NCI-H2196 treated with DMSO at 0.1 percent for 48 hours (cell line): Measurements from ENCODE around the gene FGFBP2.

Experiments
- DNase-seq: peaks from one replicate; lab custom pipeline; 2025; ENCODE audit not compliant: unreplicated experiment; lab: John Stamatoyannopoulos, UW

The FGFBP2 gene, protein sequence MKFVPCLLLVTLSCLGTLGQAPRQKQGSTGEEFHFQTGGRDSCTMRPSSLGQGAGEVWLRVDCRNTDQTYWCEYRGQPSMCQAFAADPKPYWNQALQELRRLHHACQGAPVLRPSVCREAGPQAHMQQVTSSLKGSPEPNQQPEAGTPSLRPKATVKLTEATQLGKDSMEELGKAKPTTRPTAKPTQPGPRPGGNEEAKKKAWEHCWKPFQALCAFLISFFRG

DNA sequence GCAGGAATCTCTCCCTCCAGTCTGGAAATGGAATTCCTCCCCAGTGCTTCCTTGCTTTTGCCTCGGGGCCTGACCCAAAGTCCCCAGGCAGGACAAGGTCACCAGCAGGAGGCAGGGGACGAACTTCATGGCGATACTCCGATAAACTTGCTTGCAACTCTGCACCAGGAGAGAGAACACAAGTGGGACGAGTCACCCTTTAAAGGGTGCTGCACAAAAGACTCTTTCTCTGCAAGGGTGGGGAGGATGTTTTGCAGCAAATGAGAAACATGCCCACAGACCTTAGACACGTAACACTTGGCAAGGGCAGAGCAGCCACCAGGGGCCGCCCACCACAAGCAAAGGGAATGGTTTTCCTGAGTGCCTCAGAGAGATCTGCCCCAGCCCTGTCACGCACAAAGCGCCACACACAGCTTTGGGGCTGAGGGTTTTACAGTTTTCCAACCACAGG is at the start of gene FGFBP2:
Gene FGFBP2, minus strand, starts transcription at position 175 of the 451 bp plus-strand sequence. Its CDS starts 46 bp downstream, at position 129.
- no peak for DNase-seq

DNA sequence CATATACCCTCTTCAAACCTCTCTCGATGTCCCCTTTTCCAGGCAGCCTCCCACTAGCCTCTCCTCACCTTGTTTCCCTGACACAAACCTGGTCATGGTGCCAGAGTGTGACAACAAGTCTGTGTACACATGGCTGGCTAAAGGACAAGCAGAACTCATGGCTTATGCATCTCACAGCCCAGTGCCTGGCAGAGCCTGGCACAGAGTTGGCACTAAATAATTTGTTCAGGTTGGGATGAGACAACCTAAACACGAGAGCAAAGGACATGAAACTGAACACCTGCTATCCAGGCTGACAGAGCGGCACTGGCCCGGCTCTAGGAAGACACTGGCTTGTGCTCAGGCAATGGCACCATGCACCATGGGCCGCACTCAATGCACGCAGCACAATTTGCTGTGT is 48.2 kb upstream of the FGFBP2 start:
- DNase-seq = no peak

DNA sequence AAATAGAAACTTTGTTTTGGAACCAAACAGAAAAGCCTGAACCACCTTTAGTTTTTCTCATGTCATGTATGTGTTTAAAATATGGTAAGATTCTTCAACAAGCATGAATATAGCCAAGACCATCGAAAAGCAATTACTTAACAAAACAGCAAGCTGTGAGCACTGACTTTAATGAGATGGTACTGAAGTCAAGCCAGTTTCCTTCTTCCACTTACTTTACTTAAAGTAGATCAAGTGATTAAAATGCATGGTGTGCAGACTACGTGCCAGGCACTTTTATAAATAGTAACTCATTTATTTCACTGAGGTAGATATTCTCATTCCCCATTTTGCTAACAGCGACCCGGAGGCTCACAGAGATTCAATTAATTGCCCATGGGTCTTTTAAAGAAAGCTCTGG is 46.2 kb upstream of the FGFBP2 start:
- DNase-seq = no peak

DNA sequence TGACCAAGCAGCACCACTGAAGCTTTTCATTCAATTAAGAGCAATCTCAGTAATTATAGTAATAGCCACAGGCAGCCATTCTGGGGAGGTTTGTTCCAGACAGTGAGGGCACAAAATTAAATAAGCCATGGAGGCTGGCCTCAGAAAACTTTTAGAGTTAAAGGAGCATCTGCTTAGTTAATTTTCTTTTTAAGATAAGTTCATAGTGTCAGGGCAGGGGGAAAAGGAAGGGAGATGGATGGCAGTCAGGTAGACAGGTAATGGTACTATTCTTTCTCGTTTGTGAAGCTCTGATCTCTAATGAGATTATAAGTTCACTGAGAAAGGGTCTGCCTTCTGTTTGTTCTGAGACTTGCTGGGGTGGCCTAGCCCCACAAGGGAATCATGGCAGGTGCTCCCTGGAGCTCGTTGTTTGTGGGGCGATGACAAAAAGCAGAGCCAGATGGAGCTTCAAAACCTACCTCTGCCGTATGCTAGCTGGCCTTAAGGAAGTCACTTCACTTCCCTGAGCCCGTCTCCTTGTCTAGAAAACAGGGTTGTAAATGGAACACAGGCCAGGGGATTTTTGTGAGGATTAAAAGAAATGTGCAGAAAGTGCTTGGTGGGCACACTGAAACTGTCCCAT is 44.6 kb upstream of the FGFBP2 start:
- DNase-seq = no peak

DNA sequence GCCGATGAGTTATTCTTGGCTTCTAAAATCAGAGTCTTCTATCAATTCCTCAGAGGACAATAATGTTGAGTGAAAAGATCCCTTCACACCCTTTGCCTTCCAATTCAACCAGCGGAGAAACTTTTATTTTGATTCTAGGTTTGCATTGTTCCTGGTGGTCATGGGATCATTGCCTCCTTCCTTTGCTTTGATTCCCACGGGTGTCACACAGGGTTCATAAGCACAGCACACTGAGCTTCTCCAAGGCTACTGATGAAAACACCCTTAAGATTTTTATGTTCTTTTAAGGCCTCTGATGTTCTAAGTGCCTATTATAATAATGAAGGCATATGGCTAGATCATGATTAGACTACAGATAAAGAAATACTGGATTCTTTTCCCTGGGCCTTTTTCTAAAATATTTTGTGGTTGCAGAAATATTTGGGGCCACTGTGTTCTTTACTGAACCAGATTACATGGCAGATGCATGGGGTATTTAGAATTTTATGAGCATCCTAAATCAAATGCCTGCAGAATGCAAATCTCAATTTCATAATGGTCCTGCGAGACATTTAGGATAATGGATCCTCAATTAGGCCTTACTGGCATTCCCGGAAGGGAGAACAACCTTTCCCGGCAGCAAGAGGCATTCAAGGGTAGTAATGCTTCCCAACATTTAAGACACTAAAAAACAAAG is 43.9 kb upstream of the FGFBP2 start:
- DNase-seq = no peak

DNA sequence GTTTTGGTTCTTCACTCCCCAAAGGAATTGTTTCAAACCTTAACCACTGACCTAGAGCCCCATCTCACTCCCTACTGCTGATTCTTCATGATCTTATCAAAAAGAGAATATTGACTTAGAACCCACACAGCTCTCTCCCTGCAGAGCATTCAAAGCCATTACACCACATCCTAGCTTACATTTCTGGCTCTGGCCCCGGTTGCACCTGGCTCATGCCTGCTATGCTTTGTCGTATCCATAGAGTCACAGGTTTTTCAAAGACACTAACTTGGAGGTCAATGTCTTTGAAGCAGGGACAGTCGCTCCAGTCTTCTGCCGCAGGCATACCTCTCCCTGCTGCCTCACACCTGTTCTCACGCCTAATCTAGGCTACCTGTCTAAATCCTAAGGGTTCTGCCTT is 42.7 kb upstream of the FGFBP2 start:
- no peak for DNase-seq

DNA sequence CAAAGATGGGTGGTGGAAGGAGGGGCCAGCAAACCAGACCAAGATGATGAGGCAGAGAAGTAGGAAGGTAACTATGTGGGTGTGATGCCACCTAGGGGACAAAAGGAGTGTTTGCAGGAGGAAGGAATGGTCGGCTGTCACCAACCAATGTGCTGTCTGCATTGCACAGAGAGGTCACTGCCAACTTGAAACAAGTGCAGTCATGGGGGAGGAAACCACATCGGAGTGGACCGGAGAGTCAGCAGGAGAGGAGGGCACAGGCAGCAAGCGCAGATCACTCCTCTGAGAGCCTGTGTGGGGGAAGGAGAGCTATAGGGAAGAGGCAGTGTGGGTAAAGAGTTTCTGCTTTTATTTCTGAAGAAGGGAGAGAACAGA is 38.5 kb upstream of the FGFBP2 start:
- peak; percentile 62 for DNase-seq

DNA sequence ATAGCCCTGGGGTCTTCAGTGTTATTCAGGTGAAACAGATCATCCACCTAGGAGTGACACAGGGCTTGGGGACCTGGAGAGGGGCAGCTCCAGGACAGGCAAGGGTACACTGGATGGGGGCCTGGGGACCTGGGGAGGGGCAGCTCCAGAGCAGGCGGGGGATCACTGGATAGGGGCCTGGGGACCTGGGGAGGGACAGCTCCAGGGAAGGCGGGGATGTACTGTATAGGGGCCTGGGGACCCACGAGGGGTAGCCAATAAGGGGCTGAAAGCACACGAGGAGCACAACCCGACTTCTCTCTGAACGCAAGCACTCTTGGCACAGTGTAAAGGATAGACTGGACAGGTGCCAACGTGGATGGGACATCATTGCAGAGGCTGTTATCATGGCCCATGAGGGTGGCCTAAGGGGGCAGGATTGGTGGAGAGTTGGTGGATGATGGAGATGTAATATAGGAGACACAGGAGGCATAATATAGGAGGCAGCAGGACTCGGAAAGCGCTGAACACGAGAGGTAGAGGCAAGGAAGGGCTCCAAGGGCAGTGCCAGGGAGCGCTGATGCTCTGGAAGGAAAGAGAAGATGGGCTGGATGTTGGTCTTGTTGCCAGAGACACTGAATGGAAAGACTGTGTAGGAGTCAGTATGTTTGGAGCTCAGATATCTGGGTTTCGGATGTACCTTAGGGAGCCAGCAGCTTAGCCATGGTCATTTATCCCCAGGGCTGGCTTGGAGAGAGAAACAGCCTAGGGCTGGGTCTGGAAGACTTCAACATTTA is 37.9 kb upstream of the FGFBP2 start:
- DNase-seq = no peak

DNA sequence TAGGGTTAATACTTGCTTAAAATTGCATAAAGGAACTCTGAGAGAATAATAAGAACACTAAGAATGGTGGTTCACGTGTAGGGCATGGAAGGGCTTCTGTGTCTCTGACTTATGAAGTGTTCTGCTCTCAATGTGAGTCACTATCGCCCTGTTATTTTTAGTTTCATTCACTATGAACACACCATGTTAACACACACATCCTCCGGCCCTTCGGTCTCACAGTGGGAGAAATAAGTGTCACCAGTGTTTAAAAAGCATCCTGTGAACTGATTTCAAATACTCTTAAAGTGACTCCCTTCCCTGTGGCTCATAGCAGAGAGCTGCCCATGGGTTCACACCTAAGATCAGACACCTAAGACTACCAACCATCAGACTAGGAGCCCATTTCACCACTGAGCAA is 33.8 kb upstream of the FGFBP2 start:
- no peak for DNase-seq

DNA sequence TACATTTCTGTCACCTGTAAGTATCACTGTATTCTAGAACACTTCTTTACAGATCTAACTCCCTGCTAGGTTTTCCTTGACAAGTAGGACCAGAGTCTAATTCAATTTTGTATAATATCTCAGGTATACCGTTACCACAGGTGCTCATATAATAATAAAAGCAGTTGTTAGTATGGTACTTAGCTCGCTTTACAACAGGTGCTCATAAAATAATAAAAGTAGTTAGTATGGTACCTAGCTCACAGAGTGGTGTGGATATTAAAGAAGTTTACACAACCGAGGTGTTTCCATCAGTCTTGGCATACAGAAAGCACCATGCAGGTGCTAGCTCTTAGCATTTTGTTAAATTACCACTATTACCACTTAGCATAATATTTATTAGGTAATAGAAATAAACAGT is 32.9 kb upstream of the FGFBP2 start:
- no peak for DNase-seq

DNA sequence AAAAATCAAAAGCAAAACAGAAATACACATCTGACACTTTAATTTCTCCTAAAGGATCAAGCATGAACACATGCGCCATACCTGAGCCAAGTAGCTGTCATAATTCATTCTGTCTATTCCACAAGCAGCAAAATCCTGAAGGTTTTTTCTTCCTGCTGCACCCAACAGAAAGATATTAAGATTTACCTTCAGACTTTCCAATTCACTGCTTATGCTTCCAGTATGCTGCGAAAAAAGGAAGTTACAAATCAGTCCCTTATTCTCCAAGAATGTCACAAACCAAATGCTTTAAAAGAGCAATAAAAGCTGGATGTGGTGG is 29.2 kb upstream of the FGFBP2 start:
- DNase-seq = no peak

DNA sequence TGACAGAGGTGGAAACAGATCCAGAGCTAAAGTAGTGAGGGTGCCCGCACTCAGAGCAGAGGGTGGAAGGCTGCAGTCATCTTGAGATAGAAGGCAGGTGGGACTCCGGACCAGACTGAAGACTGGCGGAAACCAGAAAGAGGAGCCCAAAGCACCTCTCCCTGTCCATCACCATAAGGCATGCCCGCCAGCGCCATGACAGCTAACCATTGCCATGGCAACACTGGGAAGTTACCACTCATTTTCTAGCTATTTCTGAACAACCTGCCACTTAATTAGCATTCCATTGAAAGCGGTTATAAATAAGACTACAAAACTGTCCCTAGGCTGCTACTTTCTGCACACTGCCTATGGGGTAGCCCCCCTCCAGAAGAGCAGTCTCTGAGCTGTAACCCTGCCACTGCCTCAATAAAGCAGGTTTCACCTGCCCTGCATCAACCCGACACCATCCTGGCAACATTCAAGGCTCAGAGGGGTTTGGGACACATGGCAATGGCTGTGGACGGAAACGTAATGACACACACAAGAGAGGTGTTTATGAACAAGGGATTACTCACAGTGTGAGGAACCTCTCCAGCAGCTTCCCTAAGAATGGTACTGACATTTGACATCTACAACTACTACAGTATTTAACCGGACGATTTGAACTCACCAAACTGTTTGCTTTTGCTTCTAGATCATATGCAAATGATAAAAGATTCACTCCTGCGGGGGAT is 27.8 kb upstream of the FGFBP2 start:
- no peak for DNase-seq

DNA sequence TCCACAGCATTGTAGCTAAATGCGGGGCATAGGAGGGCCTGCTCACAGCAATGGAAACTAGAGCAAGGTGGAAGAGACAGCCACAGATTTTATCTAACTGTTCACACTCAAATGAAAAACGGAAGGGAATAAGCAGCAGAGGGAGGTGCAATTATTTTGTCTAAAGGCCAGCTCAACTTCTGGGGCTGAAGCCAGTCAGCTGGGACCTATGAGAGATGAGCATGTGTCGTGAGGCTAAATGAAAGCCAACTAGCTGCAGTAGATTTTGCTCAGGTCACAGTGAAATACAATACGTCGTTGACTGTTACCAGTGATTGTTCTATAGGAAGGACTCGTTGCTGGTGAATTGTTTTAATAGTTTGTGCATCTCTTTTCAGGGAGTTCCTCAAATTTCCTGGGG is 26.4 kb upstream of the FGFBP2 start:
- DNase-seq = no peak

DNA sequence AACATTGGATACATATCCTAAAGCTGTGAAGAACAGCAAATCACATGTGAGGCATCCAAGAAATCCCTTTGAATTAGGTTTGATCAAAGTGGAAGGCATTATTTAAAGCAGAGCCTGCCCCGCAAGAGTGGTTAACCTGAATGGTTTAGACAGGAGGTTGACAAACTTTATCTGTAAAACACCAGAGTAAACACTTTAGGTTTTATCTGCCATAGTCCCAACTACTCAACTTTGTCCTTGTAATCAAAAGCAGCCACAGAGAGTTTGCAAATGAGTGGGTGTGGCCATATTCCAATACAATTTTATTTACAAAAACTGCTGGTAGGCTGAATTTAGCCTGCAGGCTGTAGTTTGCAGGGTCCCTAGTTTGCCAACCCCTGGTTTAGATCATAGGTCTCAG is 25.2 kb upstream of the FGFBP2 start:
- no peak for DNase-seq

DNA sequence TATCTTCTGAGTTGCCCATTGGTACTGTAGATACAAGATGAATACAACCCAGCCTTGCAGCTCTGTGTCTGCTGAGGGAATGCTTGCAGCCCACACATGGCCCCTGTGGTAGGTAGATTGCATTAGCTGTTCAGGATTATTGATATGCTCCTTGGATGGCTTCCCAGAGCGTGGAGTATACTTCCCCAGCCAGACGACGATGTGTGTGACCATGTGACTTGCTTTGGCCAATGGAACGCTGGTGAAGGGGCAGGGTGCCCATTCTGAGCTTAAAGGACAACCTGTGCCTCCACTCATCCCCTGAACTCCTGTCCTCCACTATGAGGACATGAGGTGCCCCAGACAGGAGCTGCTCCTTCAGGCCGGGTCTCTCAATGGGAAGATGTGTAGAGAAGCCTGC is 23.9 kb upstream of the FGFBP2 start:
- DNase-seq = no peak

DNA sequence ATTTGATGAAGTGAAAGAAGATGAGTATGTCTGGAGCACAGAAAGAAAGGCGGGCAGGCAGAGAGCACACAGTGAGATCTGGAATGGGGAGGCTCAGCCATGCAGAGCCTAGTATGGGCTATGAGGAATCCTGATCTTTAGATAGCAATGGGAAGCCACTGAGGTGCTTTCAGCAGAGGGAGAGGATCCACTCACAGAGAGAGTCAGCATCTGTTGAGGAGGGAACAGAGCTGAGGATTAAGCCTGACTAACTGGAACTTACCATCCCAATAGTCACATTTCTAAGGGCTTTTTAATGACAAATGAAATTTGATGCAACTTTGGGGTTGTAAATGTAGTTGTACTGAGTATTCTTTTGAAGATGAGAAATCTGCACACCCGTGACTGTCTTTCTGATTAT is 20.6 kb upstream of the FGFBP2 start:
- DNase-seq = no peak

DNA sequence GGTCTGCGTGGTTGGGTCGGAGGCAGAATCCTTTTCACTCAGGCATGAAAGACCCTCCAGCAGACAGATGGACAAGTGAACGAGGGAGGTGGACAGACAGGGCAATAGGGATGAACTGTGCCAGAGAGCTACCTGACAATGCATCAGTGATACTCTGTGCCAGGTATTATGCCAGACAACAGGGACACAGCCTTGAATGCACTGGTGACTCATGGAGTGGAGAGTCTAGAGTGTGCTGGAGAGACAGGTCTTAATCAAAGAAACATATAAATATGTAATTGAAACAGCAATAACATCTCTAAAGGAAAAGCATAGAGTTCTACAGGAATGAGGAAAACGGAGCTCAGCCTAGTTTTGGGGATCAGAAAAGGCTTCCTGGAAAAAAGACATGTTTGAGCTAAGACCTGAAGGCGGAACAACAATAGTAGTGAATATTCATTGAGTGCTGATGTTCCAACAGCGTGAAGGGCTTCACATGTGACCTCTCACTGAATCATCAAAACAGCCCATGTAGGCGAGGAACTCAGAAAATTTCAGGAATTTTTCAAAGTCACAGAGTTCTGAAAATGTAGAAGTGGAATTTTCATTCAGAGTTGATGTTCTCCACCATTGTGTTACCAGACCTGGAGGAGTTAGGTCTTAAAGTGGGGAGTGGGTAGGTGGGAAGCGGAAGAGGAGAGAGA is 20.0 kb upstream of the FGFBP2 start:
- no peak for DNase-seq

DNA sequence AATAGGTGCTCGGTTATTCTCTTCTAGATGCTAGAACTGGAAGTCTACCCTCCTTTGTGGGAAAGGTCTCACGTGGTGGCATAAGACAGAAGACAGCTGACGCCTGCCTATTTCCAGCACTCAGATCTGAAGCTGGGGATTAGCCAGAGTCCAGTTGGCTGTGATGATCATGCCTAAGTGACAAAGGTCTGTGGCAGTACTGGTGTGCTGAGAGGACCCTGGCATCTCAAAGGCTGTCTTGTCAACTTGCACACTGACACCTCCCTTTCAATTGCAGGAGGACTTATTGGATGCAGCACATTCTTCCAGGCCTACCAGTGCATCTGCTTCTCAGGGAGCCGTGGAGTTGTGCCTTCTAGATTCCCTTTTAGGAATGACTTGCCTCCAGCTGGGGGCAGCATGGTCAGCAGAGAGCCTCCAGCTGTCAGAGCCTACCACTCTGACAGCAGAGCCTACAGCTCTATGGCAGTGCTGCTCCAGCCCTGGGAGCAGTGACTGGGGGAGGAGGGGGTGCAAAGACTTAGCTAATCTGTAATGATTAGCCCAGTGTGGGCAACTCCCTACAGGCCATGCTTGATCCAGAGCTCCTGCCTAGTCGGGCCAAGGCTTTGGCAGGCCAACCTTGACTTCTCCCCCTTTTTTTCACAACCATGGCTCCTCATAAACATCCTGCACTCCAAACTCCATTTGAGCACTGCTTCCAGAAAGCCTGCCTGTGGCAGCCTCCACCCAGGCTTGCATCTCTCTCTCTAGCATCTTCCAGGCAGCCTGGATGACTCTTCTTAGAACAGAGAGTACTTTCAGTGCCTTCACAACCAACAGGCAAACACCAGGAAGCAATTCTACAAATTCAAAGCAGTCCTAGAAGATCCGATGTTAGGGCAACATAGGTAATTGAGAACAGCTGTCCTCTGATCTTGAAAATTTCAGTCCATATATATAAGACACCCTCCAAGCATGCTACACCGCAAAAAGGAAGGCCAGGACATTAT is 13.8 kb upstream of the FGFBP2 start:
- no peak for DNase-seq

DNA sequence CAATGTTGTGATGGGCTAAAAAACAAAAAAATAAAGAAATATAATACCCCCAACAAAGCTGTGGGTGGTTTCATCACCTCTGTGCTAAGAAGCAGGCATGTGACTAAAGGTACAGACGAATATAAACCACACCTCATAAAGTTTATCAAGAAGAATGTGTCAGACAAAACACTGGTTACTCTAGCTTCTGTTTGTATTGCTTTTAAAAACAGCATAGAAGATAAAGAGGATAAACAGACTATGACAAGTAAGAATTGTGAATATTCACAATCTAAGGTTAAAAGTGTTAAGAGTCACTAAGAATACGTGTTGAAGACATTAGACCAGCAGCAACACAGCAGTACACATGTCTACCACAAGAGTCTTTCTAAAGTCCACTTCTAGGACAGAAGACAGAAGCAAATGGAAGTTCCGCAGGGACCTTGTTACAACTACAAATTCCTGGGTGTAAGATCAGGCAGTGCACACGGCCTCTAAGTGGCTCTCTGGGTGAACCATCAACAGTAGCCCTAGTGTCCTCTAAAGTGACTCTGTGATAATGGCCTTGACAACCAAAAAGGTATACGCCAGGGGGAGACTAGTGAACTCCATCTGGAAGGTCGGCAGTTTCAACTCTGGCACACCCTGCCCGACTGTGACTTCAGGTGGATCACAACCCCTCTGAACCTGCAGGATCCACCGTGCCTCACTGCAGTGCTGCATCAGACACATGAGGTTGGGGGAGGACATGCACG is 8.3 kb upstream of the FGFBP2 start:
- no peak for DNase-seq
